GM18520 (cell line): ENCODE results near the gene CD8B.
"Not testable (repeated sequence)": the region's sequence is repeated elsewhere in the genome, so short reads cannot be mapped to it uniquely, and the experiment has no call there.

Source experiments
- ATAC-seq: cut with Tn5 transposase; IDR thresholded peaks from one replicate; pipeline ENCODE4 v1.9.1; 2021; ENCODE audit not compliant: unreplicated experiment

The CD8B gene

DNA sequence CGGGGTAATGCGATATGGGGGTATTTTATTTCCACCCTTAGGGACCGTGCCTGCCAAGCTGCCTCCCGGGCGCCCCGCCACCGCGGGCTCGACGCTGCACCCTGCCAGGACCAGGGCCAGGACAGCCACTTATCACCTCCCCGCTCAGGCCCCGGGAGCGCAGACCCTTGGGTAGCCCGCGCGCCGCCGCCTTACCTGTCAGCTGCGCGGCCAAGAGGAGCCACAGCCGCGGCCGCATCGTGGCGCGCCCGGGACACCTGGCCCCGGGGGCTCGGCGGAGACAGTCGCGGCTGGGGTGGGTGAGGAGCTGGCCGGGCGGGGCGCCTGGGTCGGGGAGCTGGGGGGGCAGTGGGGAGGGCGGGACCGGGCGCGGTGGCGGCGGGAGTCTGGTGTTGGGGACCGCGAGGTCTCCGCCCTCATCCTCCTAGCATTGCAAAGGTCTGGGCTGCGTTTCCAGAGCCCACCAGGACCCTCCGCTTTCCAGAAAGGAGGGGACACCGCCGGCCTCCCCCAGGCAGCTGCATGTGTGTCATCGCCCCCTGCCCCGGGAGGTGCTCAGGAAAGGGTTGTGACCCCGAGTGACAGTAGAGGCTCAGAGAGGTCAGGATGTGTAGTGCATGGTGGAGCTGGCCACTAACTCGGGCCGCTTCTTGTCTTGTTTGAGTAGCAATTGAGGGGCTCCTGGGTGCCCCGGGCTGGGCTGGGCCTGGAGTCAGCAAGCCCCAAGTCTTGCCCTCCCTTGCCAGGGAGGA is at the start of gene CD8B:
Gene CD8B, minus strand, starts transcription at position 259 of the 752 bp plus-strand sequence. Its CDS starts 21 bp downstream, at position 238.
- not testable (repeated sequence) for ATAC-seq

- ATAC-seq = not testable (repeated sequence)
Observed at GRCh38 chr2:86905868-86906267, 44.2 kb upstream of the CD8B start.

DNA sequence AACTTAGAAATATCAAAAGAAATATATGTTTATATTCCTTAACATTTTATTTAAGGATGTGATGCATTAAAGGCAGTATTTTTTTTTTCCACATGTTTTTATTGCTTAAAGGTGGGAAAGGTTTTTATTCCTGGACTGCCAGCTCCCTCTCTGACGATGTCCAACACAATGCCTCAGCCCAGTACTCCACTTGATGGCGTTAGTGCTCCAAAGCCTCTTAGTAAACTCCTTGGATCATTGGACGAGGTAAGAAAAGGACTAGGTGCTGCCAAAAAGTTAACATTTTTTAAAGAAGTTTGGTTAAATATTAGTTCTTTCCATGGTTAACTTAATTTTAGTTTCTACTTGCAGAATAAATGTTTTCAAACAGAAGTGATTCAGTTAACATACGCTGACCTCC is 39.0 kb upstream of the CD8B start:
- ATAC-seq = not testable (repeated sequence)

DNA sequence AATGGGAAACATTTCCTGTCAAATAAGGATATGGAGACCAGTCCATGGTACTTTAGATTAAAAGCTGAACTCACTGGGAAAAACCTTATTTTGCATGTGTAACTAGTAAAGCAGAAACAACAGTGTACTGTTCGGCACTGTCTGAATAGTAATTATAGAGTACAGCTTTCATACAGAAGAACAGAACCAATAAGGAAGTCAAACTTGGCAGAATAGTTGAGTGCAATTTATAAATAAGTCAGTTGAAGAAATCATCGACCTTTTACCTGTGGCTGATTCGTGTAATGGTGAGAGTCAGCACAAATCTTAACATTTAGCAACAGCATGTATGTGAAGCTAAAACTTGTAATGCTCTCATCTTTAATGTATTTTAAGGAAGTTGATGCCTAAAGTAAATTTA is 24.3 kb upstream of the CD8B start:
- ATAC-seq = not testable (repeated sequence)

DNA sequence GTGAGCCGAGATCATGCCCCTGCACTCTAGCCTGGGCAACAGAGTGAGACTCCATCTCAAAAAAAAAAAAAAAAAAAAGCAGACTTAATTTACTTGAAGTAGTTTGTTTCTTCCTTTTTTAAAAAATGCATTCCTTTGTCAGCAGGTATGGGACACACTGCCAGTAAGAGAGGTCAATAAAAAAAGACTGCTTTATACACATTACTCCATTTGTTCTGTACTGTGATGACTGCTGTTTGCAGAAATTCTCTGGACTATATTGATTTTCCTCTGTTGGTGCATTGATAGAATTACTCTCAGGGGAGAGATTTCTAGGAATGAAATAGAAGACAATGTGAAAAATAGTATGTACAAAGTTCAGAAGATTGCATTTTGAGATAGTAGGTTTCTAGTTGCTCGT is 21.2 kb upstream of the CD8B start:
- not testable (repeated sequence) for ATAC-seq

DNA sequence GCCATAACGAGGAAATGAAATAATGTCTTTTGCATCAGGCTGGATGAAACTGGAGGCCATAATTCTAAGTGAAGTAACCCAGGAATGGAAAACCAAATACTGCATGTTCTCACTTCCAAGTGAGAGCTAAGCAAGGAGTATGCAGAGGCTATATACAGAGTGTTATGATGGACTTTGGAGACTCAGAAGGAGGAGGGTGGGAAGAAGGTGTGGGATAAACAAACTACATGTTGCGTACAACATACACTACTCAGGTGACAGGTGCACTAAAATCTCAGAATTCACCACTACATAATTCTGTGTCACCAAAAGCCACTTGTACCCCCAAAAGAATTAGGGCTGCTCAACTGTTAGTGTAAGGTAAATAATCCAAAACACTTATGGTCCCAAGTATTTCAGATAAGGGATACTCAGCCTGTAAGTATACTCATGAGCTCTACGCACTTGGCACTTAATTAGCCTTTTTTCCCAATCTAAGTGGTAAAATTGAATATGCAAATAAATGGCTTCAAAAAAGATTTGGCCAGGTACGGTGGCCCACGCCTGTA is 20.5 kb upstream of the CD8B start:
- ATAC-seq = not testable (repeated sequence)

- ATAC-seq = not testable (repeated sequence)
Observed at GRCh38 chr2:86878986-86879385, 17.3 kb upstream of the CD8B start.

DNA sequence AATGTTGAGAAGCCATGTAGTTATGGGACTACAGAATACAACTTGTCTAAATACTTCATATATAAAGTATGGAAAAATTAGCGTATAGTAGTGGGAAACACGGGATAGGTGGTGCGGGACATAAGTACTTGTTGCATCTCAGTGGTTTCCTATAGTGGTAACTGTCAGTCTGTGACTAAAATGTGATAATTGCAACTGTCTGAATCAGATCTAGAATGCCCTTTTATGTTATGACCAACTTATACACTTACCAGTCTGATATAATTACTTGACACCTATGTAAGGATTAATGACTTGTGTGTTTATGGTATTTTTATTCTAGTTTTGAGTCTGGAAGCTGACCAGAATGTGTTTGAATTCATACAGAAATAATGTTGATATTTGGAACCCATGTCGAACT is 9.3 kb upstream of the CD8B start:
- not testable (repeated sequence) for ATAC-seq

DNA sequence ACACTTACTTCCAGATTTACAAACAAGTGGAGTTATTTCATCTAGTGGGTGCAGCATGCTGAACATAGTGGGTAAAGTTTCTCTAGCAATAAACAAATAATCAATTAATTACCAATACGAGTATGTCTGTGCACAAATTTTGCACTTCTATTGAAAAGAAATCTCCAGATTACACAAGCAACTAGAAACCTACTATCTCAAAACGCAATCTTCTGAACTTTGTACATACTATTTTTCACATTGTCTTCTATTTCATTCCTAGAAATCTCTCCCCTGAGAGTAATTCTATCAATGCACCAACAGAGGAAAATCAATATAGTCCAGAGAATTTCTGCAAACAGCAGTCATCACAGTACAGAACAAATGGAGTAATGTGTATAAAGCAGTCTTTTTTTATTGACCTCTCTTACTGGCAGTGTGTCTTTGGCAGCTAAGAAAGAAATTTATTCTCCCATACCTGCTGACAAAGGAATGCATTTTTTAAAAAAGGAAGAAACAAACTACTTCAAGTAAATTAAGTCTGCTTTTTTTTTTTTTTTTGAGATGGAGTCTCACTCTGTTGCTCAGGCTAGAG is 7.3 kb upstream of the CD8B start:
- not testable (repeated sequence) for ATAC-seq

DNA sequence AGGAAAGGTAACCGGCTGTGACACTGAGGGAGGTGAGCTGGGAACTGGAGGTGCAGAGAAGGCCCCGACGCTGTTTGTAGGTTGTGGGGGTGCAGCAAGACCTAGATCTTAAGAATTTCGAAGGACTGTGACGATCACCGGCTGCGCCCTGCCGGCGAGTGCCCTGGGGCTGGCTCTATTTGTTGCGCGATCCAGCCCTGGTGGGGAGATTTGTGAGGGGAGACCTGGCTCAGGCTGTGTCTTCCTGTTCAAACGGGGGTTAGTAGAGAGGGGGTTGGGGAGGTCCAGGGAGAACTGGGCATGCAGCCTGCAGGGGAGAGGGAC is 656 bp upstream of the CD8B start:
- ATAC-seq = not testable (repeated sequence)

GRCh38 chr2:86861175-86861574 is 511 bp downstream of the CD8B start:
- ATAC-seq = not testable (repeated sequence)

- not testable (repeated sequence) for ATAC-seq
Observed at GRCh38 chr2:86860573-86860972, 1.1 kb downstream of the CD8B start.

- ATAC-seq = not testable (repeated sequence)
Observed at GRCh38 chr2:86857688-86858087, 4.0 kb downstream of the CD8B start.

DNA sequence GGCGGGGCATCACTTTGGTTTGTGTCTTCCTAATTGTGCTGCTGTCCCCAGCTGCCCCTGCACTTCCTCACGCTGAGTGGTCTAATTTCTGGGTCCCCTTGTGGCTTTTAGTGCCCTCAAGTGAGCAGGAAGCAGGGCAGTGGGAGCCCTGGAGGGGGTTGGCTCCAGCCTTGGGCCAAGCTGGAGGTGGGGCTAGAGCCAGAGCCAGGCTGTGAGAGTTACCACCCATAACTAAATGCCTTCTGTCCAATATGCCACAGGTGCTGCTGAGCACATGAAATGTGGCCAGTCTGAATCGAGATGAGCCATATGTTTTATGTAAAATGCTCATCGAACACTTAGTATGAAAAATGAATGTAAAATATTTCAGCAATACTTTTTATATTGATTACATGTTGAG is 5.2 kb downstream of the CD8B start:
- ATAC-seq = not testable (repeated sequence)

DNA sequence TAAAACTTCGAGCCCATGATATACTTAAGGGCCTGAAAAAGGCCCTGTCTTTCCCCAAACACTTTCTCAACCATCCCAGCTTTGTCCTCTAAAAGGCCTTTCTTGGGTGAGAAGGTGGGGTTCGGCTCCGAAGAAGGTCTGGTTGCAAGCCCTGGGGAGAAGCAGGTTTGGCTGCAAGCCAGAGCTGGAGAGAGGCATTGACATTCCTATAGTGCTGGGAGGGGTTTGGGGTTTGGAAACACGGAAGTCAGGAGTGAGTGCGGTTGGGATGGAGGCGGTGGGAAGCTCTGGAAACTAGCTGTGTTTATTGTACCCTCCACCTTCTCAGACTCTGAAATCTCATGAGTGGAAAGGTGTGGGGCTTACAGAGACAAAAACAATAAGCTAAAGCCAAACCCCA is 5.7 kb downstream of the CD8B start:
- not testable (repeated sequence) for ATAC-seq

DNA sequence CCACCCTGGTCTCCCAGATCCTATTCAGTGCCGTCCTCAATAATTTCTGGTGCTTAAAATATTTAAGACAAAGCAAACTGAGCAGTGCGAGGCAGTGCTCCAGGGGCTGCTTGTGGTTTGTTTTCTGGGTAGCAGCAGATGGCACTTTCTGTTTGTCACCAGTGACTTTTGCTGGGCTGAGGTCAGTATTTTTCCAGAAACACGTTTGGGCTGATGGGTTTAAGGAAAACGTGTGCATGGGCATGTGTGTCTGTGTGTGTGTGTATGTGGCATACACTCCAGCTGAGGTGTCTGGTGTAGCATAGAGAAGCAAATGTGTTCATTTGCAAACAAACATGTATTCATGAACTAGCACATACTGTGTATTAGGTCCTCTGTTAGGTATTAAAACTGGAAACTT is 10.1 kb downstream of the CD8B start:
- not testable (repeated sequence) for ATAC-seq

GRCh38 chr2:86842607-86843234 is 19.0 kb downstream of the CD8B start:
- ATAC-seq = not testable (repeated sequence)

DNA sequence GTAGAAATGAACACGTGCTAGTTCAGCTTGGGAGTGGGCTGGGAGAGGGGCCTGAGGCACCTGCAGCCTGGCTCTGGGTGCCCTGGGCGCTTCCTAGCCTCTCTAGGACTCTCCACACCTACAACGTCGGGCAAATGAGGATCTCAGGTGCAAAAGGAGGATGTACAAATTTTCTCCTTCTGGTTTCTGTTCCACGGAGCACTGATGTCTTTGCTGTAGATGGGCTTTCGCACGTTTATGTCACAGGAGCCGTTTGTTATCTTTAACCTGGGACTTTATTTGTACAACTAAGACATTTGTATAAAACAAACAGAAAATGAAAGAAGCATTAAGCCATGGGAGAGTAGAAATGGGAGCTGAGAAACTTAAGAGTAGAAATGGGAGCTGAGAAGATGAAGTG is 20.4 kb downstream of the CD8B start:
- not testable (repeated sequence) for ATAC-seq

DNA sequence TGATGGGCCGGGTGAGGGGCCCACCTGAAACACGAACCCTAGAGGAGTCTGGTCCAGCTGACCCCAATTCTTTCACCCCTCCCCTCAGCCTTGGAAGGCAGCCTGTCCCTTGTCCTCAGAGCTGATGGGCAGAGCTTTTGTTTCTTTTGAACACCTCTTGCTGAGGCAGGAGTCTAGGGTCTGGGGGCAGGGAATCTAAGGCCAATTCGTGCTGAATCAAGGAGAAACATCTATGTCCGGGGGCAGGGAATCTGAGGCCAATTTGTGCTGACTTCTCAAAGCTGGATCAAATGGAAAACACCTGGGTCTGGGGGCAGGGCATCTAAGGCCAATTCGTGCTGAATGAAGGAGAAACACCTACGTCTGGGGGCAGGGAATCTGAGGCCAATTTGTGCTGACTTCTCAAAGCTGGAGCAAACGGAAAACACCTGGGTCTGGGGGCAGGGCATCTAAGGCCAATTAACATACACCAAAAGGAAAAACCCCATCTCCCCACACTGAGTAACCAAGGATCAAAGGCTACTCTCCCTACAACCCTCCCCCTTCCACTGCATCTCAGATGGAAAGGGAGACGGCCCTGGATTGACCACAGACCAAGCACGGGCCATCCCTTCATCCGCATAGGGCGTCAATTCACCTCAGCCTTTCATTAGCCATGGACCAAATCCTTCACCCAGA is 21.7 kb downstream of the CD8B start:
- not testable (repeated sequence) for ATAC-seq

GRCh38 chr2:86839455-86839854 is 22.2 kb downstream of the CD8B start:
- not testable (repeated sequence) for ATAC-seq

DNA sequence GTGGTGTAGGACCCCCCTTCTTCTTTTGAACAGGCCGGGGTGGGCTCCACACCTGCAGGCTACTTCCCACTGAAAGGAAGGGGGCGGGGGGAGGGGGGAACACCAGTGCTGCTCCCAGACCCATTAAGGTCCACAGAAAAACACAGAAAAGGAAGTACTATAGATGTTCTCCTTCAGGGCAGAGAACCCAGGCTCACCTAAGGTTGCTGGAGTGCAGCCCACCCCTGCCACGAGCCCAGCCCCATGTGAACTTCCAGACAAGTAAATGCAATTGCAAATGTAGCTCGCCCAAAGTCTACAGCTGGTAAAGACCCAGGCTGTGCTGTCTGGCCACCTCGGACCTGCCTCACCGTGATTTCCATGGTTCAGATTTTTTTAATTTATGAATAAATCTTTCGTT is 24.0 kb downstream of the CD8B start:
- not testable (repeated sequence) for ATAC-seq
